Measurements from ENCODE around the gene VPS33A. TPM values are rescaled to one million over a fixed set of nuclear protein-coding genes. Genes with fewer than 3 reads are reported as not detected.
"Not testable (repeated sequence)": the region's sequence is repeated elsewhere in the genome, so short reads cannot be mapped to it uniquely, and the experiment has no call there.

Gene VPS33A
- polyA plus RNA-seq, 4 donors: 15.9 to 22.4 (median 19.8) TPM

GRCh38 chr12:122206111-122206881 is 60.0 kb downstream of the VPS33A start:
- DNase-seq (ENCODE audit: low read depth in 4 of 4, low spot score in 3 of 4): no peak

GRCh38 chr12:122205053-122205925 is 61.0 kb downstream of the VPS33A start:
- DNase-seq (ENCODE audit: low read depth in 4 of 4, low spot score in 3 of 4): no peak

- DNase-seq (ENCODE audit: low read depth in 4 of 4, low spot score in 3 of 4): no peak
Measured at GRCh38 chr12:122204167-122205052, 61.9 kb downstream of the VPS33A start.

GRCh38 chr12:122203301-122204166 is 62.8 kb downstream of the VPS33A start, which contains the start of gene B3GNT4:
B3GNT4 (plus strand) TSS chr12:122203709; CDS start chr12:122204619, 910 bp downstream.
- peak in 1 of 4 donors; percentile 25 for DNase-seq (ENCODE audit: low read depth in 4 of 4, low spot score in 3 of 4)

- not testable (repeated sequence) for DNase-seq (ENCODE audit: low read depth in 4 of 4, low spot score in 3 of 4)
Measured at GRCh38 chr12:122202811-122203210, 63.5 kb downstream of the VPS33A start.

- DNase-seq (ENCODE audit: low read depth in 4 of 4, low spot score in 3 of 4): no peak
Measured at GRCh38 chr12:122202017-122202416, 64.3 kb downstream of the VPS33A start.

- DNase-seq (ENCODE audit: low read depth in 4 of 4, low spot score in 3 of 4): no peak
Measured at GRCh38 chr12:122201381-122201780, 64.9 kb downstream of the VPS33A start.

- no peak for DNase-seq (ENCODE audit: low read depth in 4 of 4, low spot score in 3 of 4)
Measured at GRCh38 chr12:122200541-122201175, 65.6 kb downstream of the VPS33A start.

- DNase-seq (ENCODE audit: low read depth in 4 of 4, low spot score in 3 of 4): no peak
Measured at GRCh38 chr12:122199484-122200355, 66.6 kb downstream of the VPS33A start.

GRCh38 chr12:122197612-122197966 is 68.7 kb downstream of the VPS33A start:
- DNase-seq (ENCODE audit: low read depth in 4 of 4, low spot score in 3 of 4): no peak

- no peak for DNase-seq (ENCODE audit: low read depth in 4 of 4, low spot score in 3 of 4)
Measured at GRCh38 chr12:122195405-122195804, 70.9 kb downstream of the VPS33A start.

- no peak for DNase-seq (ENCODE audit: low read depth in 4 of 4, low spot score in 3 of 4)
Measured at GRCh38 chr12:122194804-122195203, 71.5 kb downstream of the VPS33A start.

- DNase-seq (ENCODE audit: low read depth in 4 of 4, low spot score in 3 of 4): no peak
Measured at GRCh38 chr12:122192441-122192840, 73.9 kb downstream of the VPS33A start.

- DNase-seq (ENCODE audit: low read depth in 4 of 4, low spot score in 3 of 4): peak in 1 of 4 donors; percentile 25
Measured at GRCh38 chr12:122190842-122191668, 75.2 kb downstream of the VPS33A start.

- no peak for DNase-seq (ENCODE audit: low read depth in 4 of 4, low spot score in 3 of 4)
Measured at GRCh38 chr12:122189626-122190475, 76.4 kb downstream of the VPS33A start.

- DNase-seq (ENCODE audit: low read depth in 4 of 4, low spot score in 3 of 4): no peak
Measured at GRCh38 chr12:122187466-122187865, 78.8 kb downstream of the VPS33A start.
